BE2C (cell line): ENCODE results near the gene SH2D1A.

Experiments used
- DNase-seq: peaks from one replicate; pipeline ENCODE4 v3.0.0-alpha.2; 2020
- H3K27me3 ChIP-seq: fragments of 250-450 bp; sonication (Bioruptor Pico); 2 replicates; pipeline ENCODE4 v1.5.1; 2020; ENCODE audit warnings: mild to moderate bottlenecking
- H3K36me3 ChIP-seq: fragments of 250-450 bp; sonication (Bioruptor Pico); 2 replicates; pipeline ENCODE4 v1.5.1; 2020; ENCODE audit warnings: mild to moderate bottlenecking
- H3K4me1 ChIP-seq: fragments of 250-450 bp; sonication (Bioruptor Pico); 2 replicates; pipeline ENCODE4 v1.5.1; 2020
- H3K4me3 ChIP-seq: 2 replicates; pipeline ENCODE4 v1.5.1; 2011; ENCODE audit warnings: low read depth, low read length
- H3K9me3 ChIP-seq: fragments of 250-450 bp; sonication (Bioruptor Pico); 2 replicates; pipeline ENCODE4 v1.5.1; 2020
- TF ChIP-seq, protein P1 (sequence below): IDR thresholded peaks from 2 replicates; pipeline ENCODE4 v1.5.1; 2012; ENCODE audit warnings: mild to moderate bottlenecking, low read depth, low read length

Gene SH2D1A

DNA sequence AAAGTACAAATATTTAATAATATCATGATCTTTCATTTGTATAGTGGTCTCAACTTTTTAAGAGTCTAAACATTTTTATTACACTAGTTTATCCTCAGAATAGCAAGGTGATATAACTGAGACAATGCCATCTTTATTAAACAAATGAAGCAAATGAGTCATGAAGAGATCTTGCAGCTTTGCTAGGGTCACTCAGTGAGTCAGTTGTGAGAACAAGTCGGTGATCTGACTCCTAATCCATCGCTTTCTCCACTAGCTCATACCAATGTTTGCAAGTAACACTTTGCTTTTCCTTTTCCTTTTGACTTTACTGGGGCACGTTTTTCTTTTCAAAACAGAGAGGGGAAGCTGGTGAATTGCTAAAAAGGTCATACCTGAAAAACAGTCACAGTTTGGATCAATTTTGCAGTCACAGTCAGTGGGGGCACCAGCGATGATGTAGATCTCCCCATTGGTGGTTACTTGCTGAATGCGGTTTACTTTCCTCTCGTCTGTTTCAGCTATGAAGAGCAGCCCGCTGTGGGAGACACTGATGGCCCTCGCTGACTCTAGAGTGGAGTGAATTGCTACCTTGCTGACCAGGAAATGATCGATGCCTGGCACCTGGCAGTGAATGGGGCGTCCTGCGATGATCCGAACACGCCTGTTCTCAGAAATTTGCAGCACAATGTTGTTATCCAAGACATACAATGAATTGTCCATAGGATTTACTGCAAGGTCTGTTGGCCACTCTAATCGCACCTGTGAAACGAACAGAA is 75.7 kb downstream of the SH2D1A start:
- H3K9me3 ChIP-seq: no peaks in the 10 kb centered on the region
- no peak for DNase-seq
- no peak overlapping the region for H3K4me3 ChIP-seq
- H3K36me3 ChIP-seq: no peaks in the 10 kb centered on the region
- H3K27me3 ChIP-seq: no peaks in the 10 kb centered on the region
- TF ChIP-seq, protein P1, sequence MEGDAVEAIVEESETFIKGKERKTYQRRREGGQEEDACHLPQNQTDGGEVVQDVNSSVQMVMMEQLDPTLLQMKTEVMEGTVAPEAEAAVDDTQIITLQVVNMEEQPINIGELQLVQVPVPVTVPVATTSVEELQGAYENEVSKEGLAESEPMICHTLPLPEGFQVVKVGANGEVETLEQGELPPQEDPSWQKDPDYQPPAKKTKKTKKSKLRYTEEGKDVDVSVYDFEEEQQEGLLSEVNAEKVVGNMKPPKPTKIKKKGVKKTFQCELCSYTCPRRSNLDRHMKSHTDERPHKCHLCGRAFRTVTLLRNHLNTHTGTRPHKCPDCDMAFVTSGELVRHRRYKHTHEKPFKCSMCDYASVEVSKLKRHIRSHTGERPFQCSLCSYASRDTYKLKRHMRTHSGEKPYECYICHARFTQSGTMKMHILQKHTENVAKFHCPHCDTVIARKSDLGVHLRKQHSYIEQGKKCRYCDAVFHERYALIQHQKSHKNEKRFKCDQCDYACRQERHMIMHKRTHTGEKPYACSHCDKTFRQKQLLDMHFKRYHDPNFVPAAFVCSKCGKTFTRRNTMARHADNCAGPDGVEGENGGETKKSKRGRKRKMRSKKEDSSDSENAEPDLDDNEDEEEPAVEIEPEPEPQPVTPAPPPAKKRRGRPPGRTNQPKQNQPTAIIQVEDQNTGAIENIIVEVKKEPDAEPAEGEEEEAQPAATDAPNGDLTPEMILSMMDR: no peak
- no peaks in the 10 kb centered on the region for H3K4me1 ChIP-seq
